ENCODE results near the gene ZNF446.

GRCh38 chr19:58519087-58519354 is 42.9 kb downstream of the ZNF446 start:
- TF ChIP-seq JUN (CRISPR knock-in tag; IDR thresholded peaks at IDR 0.05) (no peak), OVOL2 (CRISPR knock-in tag; IDR thresholded peaks at IDR 0.05; ENCODE audit: borderline replicate concordance) (no peak), CTCF (IDR thresholded peaks at IDR 0.05) (no peak), NR3C1 (CRISPR knock-in tag; conservative IDR thresholded peaks at IDR 0.05; ENCODE audit: low read depth) (no peak)
- TF ChIP-seq, protein P1, sequence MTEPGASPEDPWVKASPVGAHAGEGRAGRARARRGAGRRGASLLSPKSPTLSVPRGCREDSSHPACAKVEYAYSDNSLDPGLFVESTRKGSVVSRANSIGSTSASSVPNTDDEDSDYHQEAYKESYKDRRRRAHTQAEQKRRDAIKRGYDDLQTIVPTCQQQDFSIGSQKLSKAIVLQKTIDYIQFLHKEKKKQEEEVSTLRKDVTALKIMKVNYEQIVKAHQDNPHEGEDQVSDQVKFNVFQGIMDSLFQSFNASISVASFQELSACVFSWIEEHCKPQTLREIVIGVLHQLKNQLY (CRISPR knock-in tag; IDR thresholded peaks at IDR 0.05), result no peak
- TF ChIP-seq, protein P2, sequence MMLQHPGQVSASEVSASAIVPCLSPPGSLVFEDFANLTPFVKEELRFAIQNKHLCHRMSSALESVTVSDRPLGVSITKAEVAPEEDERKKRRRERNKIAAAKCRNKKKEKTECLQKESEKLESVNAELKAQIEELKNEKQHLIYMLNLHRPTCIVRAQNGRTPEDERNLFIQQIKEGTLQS (CRISPR knock-in tag; conservative IDR thresholded peaks at IDR 0.05), result no peak
- TF ChIP-seq, protein P3, sequence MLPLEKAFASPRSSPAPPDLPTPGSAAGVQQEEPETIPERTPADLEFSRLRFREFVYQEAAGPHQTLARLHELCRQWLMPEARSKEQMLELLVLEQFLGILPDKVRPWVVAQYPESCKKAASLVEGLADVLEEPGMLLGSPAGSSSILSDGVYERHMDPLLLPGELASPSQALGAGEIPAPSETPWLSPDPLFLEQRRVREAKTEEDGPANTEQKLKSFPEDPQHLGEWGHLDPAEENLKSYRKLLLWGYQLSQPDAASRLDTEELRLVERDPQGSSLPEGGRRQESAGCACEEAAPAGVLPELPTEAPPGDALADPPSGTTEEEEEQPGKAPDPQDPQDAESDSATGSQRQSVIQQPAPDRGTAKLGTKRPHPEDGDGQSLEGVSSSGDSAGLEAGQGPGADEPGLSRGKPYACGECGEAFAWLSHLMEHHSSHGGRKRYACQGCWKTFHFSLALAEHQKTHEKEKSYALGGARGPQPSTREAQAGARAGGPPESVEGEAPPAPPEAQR (CRISPR knock-in tag; IDR thresholded peaks at IDR 0.05), result no peak
